COR-L47 (cell line): Measurements from ENCODE around the gene BIK.
A peak's percentile ranks its signal among the peaks of the same experiment; 100 is the strongest.
"Not testable (repeated sequence)": the region's sequence is repeated elsewhere in the genome, so short reads cannot be mapped to it uniquely, and the experiment has no call there.

Experiments
- DNase-seq: peaks from one replicate; lab custom pipeline; 2025; lab: John Stamatoyannopoulos, UW

BIK gene, protein sequence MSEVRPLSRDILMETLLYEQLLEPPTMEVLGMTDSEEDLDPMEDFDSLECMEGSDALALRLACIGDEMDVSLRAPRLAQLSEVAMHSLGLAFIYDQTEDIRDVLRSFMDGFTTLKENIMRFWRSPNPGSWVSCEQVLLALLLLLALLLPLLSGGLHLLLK

DNA sequence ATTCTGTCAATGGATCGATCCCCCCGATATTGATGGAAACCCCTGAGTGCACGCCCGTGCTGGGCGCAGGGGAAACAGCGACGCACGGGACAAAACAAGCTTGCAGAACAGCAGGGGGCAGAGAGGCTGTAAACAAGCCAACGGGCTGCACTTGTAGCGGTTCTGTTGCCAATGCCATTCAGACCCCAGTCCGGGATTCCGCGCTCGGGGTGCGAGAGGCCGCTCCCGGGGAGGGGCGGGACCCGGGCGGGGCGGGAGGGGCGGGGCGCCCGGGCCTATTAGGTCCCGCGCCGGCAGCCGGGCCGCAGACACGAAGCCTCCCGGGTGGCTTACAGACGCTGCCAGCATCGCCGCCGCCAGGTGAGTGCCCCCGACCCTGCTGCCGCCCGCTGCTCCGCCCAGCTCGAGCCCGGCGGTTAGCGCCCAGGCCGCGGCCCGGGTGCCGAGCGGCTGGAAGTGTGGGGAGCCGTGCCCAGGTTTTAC lies at the start of gene BIK:
Gene BIK, plus strand, starts transcription at position 307 of the 483 bp plus-strand sequence. CDS start 13,273 bp downstream, outside the sequence.
- no peak for DNase-seq

DNA sequence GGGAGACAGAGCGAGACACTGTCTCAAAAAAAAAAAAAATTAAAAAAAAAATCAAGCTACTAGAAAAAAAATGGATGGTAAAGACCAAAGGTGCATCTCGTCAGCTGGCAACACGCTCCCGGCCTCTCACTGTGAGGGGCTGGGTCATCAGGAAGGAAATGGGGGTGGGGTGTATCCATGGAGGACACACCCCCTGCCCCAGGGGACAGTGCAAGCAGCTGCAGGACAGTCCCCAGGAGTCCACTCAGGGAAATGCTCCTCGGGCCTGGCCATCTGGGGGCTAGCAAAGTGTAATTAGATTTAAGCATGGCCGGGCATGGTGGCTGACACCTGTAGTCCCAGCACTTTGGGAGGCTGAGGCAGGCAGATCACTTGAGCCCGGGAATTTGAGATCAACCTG lies 44.4 kb upstream of the BIK start:
- no peak for DNase-seq

DNA sequence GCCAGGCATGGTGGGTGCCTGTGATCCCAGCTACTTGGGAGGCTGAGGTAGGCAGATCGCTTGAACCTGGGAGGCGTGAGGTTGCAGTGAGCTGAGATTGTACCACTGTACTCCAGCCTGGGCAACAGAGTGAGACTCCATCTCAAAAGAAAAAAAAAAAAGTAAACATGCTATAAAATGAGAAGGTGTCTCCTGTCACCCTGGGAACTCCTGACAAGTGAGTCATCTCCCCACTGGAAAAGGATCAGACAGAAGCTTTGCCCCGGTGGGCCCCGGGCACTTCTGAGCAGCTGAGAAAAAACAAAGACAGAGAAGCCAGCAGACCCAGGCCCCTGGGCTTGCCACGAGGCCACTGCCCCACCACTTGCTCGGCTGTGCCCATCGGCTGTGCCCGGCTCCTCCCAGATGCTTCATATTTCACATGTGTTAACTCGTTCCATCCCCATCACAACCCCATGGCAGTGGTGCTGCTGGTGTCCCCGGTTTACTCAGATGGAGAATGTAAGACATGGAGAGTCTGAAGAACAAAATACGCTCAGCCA lies 43.6 kb upstream of the BIK start:
- no peak for DNase-seq

DNA sequence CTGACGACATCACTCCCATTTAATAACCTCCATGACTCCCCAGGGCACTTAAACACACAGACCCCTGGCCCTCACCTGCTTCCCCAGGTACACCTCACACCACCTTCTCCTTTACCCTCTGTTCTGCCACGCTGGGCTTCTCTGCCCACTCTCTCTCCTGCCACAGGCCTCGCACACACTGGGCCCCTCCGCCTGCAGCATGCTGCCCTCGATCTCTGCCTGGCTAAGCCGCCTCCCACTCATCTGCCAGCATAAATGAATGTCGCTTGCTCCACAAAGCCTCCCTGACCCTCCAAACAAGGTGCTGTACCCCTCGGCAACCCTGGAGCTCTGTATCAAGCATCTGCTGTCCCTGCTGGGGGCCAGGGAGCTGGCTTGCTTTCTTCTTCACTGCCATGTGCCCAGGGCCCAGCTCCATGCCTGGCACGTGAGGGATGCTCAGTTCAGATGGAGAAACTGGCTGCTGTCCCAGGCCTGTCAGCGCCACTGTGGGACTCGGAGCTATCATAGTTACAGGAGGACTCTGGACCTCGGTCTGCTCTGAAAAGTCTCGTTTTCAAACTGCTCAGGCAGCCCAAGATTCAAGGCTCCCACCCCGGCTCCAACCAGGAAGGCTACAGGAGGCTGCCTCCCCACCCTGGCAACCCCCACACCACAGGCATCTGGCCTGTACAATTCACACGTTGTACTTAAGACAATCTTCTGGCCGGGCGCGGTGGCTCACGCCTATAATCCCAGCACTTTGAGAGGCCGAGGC lies 33.3 kb upstream of the BIK start:
- no peak for DNase-seq

DNA sequence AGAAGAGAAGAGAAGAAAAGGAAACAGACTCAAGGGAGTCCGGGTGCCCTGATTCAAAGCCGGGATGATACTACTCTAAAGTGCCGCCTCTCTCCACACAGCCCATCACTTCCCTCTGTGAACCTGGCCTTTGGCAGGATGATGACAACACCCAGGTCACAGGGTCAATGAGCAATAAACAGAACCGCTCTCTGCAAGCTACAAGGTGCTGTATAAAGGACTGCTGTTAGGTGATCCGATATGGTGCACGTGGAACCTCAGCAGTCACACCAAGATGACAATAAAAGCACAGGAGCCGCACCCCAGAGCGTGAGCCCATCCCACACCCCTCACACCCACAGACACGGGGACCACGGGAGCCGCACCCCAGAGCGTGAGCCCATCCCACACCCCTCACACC lies 32.0 kb upstream of the BIK start:
- DNase-seq: no peak

DNA sequence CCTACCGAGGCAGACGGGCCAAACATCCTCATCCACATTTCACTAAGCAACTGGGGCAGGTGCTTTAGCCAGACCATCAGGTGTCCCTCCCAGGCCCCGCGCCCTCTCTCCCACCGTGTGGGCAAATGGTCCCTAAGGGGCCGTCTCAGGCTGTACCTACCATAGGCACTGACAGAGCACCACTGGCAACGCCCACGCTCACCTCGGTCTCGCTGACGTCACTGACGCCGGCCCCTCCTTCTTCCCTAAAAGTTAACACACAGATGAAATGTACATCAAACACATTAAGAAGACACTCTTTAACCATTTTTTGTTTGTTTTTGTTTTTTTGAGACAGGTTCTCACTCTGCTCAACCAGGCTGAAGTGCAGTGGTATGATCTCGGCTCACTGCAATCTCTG lies 30.8 kb upstream of the BIK start:
- DNase-seq: no peak

DNA sequence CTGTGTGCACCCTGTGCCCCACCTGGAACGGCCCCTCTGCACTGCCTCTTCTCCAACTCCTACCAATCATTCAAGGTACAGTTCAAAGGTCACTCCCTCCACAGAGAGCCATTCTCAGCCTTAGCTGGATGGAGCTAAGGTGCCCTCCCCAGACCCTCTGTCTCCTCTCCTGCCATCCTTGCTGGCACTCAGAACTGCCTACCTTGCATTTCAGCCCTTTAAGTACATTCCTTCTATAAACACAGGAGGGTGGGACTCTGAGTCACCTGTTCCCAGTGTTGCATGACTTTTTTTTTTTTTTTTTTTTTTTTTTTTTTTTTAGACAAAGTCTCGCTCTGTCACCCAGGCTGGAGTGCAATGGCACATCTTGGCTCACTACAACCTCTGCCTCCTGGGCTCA lies 29.9 kb upstream of the BIK start:
- no peak for DNase-seq

DNA sequence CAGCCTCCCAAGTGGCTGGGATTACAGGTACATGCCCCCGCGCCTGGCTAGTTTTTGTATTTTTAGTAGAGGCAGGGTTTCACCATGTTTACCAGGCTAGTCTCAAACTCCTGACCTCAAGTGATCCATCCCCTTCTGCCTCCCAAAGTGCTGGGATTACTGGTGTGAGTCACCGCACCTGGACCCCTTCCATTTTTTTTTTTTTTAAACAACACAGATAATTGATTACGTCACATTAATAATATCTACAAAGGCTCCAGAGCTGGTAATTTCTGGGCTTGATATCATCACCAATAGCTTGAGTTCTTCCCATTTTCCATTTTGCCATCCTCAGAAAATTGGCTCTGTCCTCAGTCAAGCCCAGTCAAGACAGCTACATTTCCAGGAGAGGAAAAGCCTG lies 28.6 kb upstream of the BIK start:
- DNase-seq: no peak

DNA sequence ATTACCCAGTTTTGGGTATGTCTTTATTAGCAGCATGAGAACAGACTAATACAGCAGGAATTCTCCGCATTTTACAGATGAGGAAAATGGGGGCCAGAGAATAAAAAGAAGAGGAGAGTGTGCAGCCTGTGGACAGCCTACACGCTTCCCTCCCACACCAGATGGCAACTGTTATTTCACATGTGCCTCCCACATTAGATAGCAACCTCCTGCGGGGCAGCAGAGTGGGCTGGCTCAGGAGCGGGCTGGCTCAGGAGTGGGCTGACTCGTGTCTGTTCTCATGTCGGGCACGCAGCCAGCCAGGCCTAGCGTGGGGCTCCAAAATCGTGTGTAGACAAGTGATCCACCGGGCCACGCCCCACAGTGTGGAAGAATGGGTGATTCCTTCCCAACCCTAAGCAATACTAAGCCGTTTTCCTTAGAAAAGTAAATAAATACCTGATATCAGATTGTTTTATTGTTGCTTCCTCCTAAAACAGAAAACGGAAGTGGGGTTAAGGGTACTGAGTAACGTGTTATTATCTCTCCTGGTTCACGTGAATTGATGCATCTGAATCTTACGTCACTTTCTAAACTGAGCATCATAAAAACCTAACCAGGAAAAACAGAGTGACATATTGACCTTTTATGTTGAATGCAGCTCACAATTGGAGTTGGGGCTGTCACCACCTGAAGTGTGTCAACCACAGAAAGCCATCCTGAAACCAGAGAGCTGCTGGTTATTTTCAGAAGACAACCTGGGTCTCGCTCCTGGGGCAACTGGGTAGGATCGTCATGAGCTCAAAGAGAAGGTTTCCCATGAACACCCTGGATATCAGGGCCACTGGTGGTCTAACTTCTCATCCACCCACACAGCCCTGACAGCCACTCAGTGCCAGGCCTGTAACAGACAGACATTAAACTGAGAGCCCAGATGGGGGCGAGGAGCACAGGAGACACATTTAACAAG lies 24.6 kb upstream of the BIK start:
- DNase-seq: no peak

DNA sequence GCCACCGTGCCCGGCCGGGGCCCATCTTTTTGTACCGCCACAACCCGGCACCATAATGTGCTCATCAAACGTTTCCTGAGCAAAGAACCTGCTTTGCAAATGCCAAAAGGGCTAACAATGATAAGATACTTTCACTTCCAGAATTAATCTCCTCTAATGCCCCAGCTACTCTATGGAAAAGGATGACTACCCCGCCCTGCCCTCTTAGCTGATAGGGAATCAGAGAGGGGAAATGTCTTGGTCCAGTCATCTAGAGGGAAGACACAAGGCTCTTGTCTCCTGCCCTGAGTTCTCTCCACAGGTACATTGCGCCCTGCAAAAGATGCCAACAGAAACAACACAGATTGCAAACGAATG lies 21.9 kb upstream of the BIK start:
- DNase-seq: no peak

DNA sequence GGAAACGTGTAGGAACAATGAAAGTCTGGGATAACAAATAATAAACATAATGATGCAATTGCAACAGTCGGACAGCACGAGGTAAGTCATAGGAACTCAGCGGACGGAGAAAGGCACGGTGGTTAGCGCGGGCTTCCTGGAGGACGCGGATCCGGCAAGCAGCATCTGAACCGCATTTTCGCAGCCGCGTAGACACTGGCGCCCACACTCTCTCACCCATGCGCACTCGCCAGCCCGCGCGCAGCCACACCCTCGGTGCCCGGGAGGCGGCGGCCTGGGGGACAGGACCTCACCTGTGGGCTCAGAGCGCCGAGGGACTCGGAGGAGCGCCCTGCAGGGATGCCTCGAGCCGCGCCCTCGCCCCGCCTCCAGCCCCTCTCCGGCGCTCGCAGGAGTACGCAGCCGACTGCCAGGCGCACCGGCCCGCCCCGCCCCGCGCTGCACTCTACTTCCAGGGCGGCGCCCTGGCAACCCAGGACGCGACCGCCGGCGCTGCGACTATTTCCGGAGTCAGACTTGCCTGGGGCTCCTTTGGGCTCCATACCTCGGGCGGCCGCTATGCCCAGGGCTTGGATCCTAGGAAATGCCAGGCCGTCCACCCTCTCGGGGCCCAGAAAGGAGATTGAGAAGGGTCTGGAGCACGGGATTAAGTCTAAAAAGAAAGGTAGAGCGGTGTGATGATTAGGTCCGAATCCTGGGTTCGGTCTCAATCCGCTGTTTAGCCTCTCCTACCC lies 21.4 kb upstream of the BIK start, which contains the start of gene TTLL1:
Gene TTLL1, minus strand, starts transcription at position 408 of the 734 bp plus-strand sequence. CDS start 13,805 bp downstream, outside the sequence.
- DNase-seq: peak; percentile 79

DNA sequence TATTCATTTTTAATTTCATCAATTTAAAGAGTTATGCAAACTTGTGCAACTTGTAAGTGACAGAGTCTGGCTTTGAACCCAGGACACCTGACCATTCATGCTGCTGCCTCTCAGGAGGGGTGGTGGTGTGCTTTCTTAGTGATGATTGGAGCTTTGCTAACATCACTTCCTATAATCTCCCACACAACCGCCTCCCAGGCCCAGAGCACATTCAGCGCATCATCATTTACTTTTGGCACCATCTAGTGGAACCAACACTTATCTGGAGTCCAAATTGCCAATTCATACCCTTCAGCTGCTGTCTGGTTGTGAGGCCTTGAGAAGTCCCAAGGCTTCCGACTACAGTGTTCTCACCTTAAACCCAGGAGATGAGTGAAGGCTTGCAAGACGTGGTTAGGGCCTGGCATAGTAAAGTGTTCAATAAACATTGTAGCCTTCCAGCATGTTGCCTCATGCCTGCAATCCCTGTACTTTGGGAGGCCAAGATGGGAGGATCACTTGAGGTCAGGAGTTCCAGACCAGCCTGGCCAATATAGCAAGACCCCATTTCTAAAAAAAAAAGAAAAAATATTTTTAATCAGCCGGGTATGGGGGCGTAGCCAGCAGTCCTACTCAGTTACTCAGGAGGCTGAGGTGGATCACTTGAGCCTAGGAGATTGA lies 20.3 kb upstream of the BIK start:
- peak; percentile 87 for DNase-seq

DNA sequence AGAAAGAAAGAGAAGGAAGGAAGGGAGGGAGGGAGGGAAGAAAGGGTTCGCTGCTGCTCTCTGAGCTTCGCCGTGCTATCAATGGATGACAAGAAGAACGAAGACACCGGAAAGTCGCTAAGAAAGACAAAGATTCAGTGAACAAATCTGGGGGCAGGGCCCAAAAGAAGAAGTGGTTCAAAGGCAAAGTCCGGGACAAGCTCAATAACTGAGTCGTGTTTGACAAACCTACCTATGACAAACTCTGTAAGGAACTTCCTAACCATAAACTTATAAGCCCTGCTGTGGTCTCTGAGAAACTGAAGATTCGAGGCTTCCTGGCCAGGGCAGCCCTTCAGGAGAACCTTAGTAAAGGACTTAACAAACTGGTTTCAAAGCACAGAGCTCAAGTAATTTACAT lies 18.5 kb upstream of the BIK start:
- DNase-seq: no peak

DNA sequence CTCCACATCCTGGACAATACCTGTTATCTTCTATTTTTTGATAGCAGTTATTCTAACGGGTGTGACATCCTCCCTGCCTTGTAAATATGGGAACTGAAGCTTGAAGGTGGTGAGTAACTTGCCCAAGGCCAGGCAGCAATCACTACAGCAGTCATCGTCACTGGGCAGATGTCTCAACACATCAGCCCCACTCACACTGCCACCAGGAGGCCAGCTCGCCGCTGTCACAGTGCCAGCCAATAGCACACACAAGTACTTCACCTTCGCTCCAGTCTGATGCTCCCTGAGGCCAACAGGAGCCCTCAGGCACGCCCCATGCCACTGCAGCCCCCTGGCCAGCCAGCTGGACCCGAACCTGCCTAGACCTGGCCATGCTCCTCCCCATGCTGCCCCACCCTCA lies 16.5 kb upstream of the BIK start:
- DNase-seq: peak; percentile 20

DNA sequence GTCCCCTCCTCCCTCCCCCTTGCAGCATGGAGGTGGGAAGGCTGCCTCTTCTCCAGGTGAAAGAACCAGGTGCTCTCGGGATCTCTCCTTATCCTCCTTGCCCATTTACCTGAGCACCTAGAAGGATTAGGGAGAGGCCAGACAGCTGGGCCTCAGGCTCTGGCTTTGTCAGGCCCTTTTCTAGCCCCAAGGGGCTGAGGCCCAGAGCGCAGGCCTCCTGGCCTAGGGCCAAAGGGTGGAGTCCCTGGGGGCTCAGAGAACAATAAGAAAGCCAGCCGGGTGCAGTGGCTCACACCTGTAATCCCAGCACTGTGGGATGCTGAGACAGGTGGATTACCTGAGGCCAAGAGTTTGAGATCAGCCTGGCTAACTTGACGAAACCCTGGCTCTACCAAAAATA lies 16.0 kb upstream of the BIK start:
- DNase-seq: no peak

DNA sequence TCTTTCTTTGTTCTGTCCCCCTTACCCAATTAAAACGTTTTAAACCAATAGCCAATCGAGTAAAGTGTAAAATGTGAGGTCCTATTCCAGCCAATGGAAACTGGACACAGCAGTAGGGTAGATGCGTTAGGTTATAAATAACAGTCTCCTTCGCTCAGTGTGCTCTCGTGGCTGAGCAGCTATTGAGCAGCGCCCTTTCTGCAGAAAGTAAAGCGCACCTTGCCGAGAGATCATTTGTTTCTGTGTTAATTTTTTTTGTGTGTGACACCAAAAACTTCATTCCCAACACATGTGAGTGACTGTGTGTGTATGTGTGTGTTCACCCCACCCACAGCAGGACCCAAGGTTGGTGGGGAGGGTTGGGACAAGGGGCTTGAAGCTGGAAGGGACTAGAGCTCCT lies 14.1 kb upstream of the BIK start:
- no peak for DNase-seq

DNA sequence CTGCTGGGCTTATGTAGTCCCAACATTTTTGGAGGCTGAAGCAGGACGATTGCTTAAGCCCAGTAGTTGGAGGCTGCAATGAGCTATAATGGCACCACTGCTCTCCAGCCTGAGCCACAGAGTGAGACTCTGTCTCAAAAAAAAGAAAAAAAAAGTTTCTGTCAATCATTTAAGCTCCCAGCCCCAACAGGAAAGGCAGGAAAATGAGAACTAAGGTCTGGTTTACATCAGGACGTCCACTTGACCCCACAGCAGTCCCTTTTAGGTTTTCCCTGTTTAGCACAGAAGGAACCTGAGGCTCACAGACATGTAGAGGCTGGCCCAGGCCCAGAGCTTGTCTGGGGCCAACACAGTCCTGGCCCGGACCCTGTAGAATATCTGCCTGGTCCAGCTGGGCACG lies 12.2 kb upstream of the BIK start:
- DNase-seq: no peak

DNA sequence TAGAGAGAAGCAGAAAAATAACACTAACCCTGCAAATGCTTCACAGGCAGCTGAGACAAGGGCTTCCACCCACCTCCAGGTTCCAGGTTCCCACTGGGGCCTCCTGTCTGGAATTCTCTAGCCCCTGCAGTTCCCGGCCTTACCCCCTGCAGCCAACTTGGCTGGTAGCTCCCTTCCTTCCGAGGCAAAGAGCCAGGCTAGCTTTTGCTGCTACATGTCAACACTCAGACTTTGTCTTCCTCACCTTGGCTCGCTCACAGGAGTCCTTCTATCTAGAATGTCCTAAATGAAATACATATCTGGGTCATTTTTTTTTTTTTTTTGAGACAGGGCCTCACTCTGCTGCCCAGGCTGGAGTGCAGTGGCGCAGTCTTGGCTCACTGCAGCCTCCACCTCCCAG lies 11.5 kb upstream of the BIK start:
- no peak for DNase-seq

DNA sequence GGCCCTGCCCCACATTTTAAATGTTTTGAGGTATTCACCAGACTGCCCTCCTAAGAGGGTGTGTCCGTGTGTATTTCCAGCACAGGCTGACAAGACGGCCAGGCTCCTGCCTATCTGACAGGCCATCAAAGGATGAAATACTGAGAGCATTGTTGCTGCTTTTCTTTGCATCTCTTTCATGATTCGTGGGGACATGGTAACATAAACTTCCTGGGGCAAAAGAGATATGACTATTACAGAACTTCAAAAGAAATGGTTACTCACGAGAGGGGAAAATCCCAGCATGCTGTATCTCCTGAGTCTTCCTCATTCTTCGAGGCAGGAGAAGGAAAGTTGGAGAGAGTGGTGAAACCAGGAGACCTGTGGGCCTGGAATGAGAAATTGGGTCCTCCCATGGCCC lies 10.3 kb upstream of the BIK start:
- DNase-seq: no peak

DNA sequence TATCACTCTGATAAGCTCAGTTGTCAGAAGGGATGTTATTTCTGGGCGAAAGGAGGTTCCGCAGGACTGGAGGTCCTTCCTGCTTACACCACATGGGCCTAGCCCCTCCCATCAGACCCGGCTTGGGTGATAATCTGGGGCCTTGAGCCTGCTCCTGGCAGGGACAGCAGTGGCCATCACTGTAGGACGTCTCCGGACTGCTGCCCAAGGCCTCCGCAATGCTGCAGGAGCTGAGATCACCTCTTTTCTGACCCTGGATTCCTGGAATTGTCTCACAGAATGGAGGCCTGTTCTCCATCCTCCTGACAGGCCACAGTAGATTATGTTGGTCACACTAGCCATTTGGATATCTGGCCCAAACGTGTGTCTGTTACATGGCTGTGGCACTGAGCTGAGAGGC lies 9.2 kb upstream of the BIK start:
- DNase-seq: no peak

DNA sequence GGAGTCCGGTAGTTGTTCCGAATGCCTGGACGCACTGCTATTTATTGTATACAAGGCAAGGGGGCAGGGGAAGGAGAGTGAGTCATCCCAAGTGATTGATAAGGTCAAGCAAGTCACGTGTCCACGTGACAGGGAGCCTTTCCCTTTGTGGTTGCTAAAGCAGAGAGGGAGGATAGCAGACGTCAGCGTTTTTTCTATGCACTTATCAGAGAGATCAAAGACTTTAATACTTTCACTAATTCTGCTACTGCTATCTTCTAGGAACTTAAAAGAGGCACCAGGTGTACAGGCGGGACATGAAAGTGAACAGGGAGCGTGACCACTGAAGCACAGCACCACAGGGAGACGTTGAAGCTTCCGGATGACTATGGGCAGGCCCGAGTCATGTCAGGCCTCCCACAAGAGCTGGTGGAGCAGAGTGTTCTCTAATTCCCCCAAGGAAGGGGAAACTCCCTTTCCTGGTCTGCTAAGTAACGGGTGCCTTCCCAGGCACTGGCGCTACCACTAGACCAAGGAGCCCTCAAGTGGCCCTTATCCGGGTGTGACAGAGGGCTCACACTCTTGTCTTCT lies 6.4 kb upstream of the BIK start:
- DNase-seq: not testable (repeated sequence)
